HTR-8/SVneo (cell line): Measurements from ENCODE around the gene LARP4.
A peak's percentile ranks its signal among the peaks of the same experiment; 100 is the strongest.
"Not testable (repeated sequence)": the region's sequence is repeated elsewhere in the genome, so short reads cannot be mapped to it uniquely, and the experiment has no call there.

ENCODE experiments used
- DNase-seq: peaks from one replicate; pipeline ENCODE4 v3.0.0; 2011; ENCODE audit warnings: low spot score, mixed read lengths; ENCODE audit not compliant: insufficient read length
- FAIRE-seq: peaks from 2 replicates; lab custom pipeline; 2011; peaks lifted over from hg19 to GRCh38; lab: Jason Lieb, UNC

Gene LARP4

DNA sequence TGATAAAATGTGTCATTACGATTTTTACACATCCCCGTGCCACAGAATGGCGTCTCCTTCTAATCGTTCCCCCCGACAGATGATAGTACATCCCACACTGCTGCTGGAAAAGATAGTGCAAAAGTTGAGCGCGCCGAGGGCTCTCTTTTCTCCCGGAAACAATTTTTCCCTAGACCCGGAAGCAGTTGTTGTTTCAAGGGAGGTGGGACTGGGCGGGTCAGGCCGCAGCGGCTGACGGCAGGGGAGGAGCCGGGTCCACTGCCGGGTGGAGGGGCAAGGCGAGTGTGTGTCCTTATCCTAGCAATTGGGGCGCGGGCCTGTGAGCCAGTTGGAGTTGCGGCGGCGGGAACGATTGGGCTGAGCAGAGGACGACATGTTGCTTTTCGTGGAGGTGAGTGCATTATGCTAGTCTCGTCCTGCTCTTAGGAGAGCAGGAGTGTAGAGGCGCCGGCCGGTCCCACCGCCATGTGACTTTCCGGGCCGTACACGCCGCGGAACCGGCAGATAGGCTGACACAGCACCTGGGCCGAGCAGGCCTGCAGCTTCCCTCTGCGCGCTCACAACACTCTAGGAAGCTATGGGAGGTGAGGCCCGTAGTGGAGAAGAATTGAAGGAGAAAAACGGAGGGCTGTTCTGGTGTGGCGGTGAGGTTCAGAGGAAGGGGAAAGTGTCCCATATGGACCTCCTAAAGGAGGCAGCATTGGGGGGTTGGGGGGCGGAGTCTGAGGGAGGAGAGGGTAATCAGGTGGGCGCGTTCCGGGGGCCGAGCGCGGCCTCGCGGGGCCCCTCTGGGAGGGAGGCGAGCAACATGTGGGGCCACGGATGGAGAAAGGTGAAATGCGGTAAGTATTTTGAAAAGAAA, at the start of gene LARP4:
LARP4 (plus strand) TSS at position 248 of the 862 bp plus-strand sequence; CDS start at position 374, 126 bp downstream.
- FAIRE-seq = peak; percentile 89

DNA sequence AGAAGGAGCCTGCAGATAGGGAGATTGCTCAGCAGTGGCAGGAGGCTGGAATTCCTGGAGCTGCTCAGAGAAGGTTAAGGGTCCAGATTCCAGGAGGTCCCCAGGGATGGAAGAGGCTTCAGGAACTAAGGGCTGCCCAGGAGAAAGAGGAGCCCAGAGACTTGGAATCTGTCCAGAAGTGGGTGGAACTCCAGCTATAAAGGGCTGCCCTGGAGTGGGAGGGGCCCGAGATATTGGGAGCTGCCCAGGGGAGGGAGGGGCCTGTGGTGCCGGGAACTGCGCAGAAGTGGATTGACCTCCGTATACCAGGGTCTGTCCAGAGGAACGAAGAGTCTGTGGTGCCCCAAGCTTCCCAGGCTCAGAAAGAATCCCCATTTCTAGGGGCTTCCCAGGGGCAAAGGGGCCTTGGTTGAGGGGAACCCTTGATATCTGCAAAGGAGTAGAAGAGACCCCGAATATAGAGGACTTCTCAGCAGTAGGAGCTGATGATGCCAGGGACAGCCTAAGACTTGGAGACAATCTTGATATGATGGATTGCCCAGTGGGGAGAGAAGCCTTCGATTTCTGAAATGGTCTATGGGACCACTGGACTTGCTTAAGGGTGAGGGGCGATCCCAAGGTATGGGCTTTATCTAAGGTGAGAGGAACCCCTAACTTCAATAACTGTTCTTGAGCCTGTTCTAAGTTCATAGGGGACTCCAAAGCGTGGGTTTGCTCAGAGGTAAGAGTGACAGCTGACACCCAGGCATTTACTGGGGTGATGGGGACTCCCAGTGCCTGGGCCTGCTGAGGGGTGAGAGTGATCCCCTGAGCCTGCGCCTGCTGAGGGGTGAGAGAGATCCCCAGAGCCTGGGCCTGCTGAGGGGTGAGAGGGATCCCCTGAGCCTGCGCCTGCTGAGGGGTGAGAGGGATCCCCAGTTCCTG, 49.3 kb upstream of the LARP4 start:
- no peak for DNase-seq
- FAIRE-seq = no peak

More for the DNA sequence above, at the start of gene LARP4:
- peak; percentile 93 for DNase-seq

GRCh38 chr12:50353404-50353803, 47.3 kb upstream of the LARP4 start:
- FAIRE-seq (no peak), DNase-seq (no peak)

DNA sequence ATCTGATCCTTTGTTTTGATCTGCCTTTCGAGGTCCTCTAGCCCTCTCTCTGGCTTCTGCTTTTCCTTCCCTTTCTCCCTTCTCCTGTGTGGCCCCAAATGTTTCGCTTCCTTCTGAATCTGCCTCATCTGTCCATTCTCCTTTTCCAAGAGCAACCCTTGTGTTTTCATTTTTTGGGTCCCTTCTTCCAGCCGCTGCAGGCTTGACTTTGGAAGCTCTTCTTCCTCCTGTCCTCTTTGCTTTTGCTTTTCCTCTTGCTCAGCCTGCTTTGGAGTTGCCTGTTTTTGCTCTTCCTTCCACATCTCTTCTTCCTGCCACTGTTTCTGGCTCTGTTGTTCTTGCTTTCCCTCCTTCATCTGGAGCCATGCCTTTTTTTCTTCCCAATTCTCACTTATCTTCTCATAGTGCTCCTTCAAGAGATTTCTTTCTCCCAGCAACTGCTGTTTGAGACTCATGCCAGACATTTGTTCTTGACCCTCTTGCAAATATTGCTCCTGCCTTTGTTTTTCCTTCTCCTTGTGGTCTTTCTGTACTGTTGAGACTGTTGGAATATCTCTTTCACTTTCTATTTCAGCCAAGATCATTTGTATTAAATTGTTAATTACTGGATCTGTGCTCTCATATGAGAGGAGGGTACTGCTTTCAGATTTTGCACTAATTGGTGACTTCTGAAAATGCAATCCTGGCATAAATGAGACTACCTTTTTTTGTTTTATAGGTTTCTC, 46.7 kb upstream of the LARP4 start:
- DNase-seq = no peak
- FAIRE-seq = no peak

- DNase-seq (no peak), FAIRE-seq (no peak)
These were observed 45.8 kb upstream of the LARP4 start for GRCh38 chr12:50354908-50355307.

DNA sequence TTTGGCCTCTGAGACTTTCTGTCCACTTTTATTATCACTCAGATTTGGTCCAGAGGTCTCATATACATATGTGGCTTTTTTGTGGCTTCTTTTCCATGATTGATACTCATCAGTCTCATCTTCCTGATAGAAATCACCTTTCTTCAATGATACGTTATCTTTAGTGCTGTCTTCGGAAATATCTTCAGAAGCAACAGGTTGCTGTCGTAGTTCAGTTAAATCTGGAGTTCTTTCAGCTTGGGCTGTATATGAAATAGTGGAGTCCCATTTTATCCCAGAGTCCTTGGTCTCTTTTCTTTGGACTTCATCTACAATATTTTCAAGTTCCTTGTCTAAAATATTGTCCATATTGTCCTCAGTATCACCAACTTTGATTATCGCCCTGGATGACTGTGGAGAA, 45.3 kb upstream of the LARP4 start:
- DNase-seq = no peak
- no peak for FAIRE-seq

GRCh38 chr12:50362671-50363070, 38.0 kb upstream of the LARP4 start:
- FAIRE-seq (no peak), DNase-seq (no peak)

GRCh38 chr12:50363141-50363540, 37.5 kb upstream of the LARP4 start:
- FAIRE-seq = no peak
- DNase-seq = no peak

- FAIRE-seq = no peak
- no peak for DNase-seq
These were observed 34.8 kb upstream of the LARP4 start for GRCh38 chr12:50365709-50366406.

DNA sequence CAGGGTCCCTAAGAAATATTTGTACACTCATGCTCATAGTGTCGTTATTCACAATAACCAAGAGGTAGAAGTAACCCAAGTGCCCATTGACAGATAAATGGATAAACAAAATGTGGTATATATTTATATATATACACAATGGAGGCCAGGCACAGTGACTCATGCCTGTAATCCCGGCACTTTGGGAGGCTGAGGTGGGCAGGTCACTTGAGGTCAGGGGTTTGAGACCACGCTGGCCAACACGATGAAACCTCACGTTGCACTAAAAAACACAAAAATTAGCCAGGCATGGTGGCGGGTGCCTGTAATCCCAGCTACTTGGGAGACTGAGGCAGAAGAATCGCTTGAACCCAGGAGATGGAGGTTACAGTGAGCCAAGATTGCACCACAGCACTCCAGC, 30.0 kb upstream of the LARP4 start:
- DNase-seq, FAIRE-seq: not testable (repeated sequence)

DNA sequence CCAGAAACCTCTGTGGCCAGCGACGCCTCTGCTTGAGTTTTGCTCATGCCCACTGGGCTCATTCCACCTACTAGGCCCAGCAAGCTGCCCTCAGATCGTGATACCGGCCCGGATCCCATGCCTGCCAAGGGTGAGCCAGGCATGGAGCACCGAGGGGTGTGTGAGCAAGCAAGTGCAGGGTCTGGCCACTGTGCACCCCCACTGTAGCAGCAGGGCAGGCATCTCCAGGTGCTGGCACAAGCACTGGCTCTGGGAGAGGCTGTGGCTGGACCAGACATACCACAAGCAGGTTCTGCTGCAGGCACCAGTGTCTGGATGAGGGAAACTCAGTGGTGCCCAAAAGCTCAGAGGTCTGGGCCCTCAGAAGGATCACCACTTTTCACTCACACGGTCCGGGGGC, 24.9 kb upstream of the LARP4 start:
- FAIRE-seq = no peak
- DNase-seq = no peak

GRCh38 chr12:50380761-50381325, 19.8 kb upstream of the LARP4 start:
- no peak for FAIRE-seq

DNA sequence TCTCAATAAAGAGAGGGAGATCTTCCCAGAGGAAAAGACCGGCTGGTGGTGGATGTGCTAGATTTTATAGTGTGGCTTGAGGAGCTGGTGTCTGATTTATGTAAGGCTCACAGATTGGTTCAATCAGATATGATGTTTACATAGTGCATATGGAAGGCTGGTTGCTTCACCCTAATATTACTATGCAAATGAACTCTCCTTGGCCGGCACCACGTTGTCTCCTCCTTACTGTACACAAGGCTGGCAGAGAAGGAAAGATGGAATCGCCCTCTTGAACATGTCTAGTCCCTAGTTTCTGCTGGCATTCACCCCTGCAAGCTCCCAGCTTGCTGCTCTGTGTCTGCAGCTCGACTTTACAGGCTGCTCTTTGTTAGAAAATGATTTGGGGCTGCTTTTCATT, 13.2 kb upstream of the LARP4 start:
- FAIRE-seq = no peak
- no peak for DNase-seq

More at GRCh38 chr12:50380761-50381325, 19.8 kb upstream of the LARP4 start:
- no peak for DNase-seq

GRCh38 chr12:50387972-50388478, 12.7 kb upstream of the LARP4 start:
- DNase-seq = no peak

GRCh38 chr12:50388793-50389192, 11.9 kb upstream of the LARP4 start:
- not testable (repeated sequence) for FAIRE-seq, DNase-seq

More at GRCh38 chr12:50387972-50388478, 12.7 kb upstream of the LARP4 start:
- no peak for FAIRE-seq

DNA sequence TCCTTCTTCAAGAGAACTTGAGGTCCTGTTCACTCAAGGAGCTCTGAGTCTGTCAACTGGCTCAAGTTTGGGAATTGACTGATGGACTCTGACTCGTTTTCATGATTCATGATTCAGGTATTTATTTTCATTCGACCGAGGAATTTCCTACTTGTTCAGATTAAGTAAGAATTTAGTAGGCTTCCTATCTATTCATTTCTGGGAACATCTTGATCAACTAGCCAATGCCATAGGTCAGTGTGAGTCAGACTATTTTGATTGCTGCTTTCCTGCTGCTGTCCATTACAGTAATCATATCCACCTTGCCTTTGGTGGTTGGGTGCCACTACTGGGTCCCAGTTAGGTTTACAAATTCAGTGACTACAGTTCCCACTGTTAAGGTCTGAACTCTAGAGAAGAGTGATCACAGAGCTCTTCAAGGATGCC, 10.4 kb upstream of the LARP4 start:
- DNase-seq (peak; percentile 74), FAIRE-seq (no peak)

GRCh38 chr12:50394469-50395029, 6.1 kb upstream of the LARP4 start:
- no peak for FAIRE-seq
- DNase-seq = no peak

GRCh38 chr12:50397117-50397650, 3.5 kb upstream of the LARP4 start:
- no peak for FAIRE-seq

More at GRCh38 chr12:50397117-50397650, 3.5 kb upstream of the LARP4 start:
- no peak for DNase-seq
